GM13976 (cell line): ENCODE results near the gene TRIO.

Experiments used
- DNase-seq: peaks from one replicate; pipeline ENCODE4 v3.0.0; 2012; ENCODE audit warnings: low spot score
- in situ Hi-C: fragments of 300-500 bp; cut with MboI; formaldehyde crosslinking; loops from one replicate; pipeline ENCODE4 v1.12.0; 2022; ENCODE audit warnings: low sequenced_read_pairs, mixed read lengths, inconsistent platforms; ENCODE audit not compliant: unreplicated experiment
- TF ChIP-seq, protein P1 (sequence below): IDR thresholded peaks from 2 replicates; pipeline ENCODE4 v1.5.1; 2012; ENCODE audit warnings: borderline replicate concordance, mild to moderate bottlenecking; ENCODE audit not compliant: insufficient read depth; ENCODE audit errors: extremely low read depth, missing control alignments, control extremely low read depth

TRIO gene

DNA sequence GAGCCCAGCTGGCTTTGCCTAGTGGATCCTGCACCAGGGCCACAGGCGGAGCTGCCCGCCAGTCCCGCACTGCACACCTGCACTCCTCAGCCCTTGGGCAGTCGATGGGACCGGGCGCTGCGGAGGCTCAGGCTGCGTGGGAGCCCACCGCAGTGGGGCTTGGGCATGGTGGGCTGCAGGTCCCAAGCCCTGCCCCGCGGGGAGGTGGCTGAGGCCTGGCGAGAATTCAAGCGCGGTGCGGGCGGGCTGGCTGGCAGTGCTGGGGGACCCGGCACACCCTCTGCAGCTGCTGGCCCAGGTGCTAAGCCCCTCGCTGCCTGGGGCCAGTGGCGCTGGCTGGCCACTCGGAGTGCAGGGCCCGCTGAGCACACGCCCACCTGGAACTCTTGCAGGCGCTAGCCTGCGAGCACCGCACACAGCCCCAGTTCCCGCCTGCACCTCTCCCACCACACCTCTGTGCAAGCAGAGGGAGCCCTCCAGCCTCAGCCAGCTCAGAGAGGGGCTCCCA, 312.7 kb downstream of the TRIO start:
- in situ Hi-C loops: no loop called here
- no peak for DNase-seq
- TF ChIP-seq, protein P1, sequence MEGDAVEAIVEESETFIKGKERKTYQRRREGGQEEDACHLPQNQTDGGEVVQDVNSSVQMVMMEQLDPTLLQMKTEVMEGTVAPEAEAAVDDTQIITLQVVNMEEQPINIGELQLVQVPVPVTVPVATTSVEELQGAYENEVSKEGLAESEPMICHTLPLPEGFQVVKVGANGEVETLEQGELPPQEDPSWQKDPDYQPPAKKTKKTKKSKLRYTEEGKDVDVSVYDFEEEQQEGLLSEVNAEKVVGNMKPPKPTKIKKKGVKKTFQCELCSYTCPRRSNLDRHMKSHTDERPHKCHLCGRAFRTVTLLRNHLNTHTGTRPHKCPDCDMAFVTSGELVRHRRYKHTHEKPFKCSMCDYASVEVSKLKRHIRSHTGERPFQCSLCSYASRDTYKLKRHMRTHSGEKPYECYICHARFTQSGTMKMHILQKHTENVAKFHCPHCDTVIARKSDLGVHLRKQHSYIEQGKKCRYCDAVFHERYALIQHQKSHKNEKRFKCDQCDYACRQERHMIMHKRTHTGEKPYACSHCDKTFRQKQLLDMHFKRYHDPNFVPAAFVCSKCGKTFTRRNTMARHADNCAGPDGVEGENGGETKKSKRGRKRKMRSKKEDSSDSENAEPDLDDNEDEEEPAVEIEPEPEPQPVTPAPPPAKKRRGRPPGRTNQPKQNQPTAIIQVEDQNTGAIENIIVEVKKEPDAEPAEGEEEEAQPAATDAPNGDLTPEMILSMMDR: no peak

DNA sequence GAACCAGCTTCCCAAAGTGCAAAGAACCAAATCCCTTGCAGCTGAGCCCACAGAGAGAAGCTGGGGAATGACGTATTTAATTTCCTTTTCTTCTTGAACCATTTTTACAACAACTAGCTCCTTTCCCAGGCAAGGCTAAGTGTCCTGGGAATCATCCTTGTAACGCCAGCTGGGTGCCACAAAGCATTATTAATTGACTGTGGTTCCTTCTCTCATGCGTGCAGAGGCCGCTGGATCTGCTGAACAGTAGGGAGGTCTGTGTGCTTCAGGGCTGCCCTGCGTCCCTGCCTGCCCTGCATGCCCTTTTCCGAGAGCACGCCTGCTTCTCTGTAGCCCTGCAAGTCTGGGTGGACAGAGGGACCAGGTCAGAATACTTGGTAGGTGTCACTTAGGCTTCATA, 314.3 kb downstream of the TRIO start:
- in situ Hi-C loops: no loop called here
- TF ChIP-seq, protein P1: no peak
- DNase-seq: no peak

DNA sequence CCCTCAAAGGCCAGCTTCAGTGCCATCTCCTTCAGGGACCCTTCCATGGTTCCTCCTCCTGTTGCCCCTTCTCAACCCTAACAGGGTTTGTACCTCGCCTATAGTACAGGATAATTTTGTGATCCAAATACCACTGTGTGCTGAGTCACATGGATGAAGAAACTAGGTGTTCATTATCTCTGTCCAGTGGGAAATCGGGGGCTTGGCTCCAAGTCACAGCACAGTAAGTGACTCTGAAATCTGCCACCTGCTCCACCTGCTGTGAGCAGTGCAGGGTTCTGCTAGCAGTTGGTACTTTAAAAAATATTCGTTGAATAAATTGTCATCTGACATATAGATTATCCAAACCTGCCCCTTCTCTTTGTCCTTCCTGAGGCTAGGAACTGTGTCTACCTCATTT, 315.3 kb downstream of the TRIO start:
- TF ChIP-seq, protein P1: no peak
- in situ Hi-C loops: no loop called here

DNA sequence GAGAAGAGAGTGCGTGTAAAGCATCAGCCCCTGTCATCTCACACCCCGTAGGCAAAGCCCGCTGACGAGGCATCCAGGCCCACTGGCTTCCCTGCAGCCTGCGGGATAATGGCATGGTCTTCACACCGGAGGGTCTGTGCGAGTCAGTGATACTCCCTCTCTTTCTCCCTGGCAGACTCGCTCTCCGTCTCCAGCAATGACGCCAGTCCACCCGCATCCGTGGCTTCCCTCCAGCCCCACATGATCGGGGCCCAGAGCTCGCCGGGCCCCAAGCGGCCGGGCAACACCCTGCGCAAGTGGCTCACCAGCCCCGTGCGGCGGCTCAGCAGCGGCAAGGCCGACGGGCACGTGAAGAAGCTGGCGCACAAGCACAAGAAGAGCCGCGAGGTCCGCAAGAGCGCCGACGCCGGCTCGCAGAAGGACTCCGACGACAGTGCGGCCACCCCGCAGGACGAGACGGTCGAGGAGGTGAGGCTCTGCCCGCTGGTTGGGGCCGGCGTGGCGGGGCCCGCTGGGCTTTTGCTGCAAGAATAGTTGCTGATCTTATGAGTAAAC, 317.8 kb downstream of the TRIO start:
- in situ Hi-C loops: no loop called here
- TF ChIP-seq, protein P1: no peak
- DNase-seq: no peak

More for the DNA sequence above, 315.3 kb downstream of the TRIO start:
- DNase-seq: no peak

DNA sequence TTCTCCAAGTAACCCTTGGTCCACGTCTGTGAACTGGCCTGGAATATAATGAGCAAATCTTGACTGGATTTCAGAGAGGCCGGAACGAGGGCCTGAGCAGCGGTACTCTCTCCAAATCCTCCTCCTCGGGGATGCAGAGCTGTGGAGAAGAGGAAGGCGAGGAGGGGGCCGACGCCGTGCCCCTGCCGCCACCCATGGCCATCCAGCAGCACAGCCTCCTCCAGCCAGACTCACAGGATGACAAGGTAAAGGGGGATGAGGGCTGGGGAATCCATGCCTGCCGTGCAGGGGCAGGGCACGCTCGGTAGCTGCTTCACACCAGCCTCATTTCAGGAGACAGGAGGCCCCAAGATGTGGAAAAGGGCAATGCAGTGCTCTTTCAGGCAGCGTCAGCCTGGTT, 319.5 kb downstream of the TRIO start:
- in situ Hi-C loops: no loop called here
- DNase-seq: no peak
- TF ChIP-seq, protein P1: no peak

DNA sequence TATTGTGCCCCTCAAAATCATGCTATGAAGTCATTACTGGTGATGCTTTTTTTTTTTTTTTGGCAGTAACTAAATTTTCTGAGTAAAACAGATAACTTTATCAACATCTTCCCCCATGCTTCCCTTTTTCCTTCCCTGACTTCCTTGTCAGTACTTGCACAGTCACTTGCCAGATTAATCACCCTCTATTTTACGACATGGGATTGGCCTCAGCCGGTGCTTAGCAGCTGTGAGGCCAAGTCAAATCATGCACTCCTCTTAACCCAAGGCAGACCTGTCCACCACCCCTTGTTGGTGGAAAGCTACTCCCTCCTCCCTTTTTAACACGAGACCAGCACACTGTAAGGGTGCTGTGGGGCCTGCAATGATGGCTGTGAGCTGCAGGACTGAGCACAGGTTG, 320.5 kb downstream of the TRIO start:
- TF ChIP-seq, protein P1: no peak
- in situ Hi-C loops: no loop called here
- DNase-seq: no peak
